Mesenchymal stem cell (in vitro differentiated cells and primary cell): ENCODE measurements around the gene CBX4.

Source experiments
- DNase-seq: peaks from one replicate; pipeline ENCODE4 v3.0.0-alpha.2; 2013
- H2AFZ ChIP-seq: one replicate; pipeline ENCODE4 v1.6.1; 2013; ENCODE audit warnings: low read depth, mild to moderate bottlenecking, control low read depth, inconsistent platforms, low read length, moderate library complexity
- H2AK5ac ChIP-seq: 2 replicates; pipeline ENCODE4 v1.6.1; 2013; ENCODE audit warnings: low read length, moderate library complexity, mild to moderate bottlenecking, inconsistent platforms; ENCODE audit not compliant: severe bottlenecking
- H2BK120ac ChIP-seq: one replicate; pipeline ENCODE4 v1.6.1; 2013; ENCODE audit warnings: low read depth, mild to moderate bottlenecking, inconsistent platforms, low read length, moderate library complexity
- H2BK12ac ChIP-seq, 2 experiments: one replicate each; pipeline ENCODE4 v1.6.1; 2013; ENCODE audit warnings: inconsistent platforms in 2 of 2, low read length in 2 of 2, mild to moderate bottlenecking in 2 of 2, moderate library complexity in 2 of 2, control low read depth in 1 of 2
- H2BK15ac ChIP-seq: one replicate; pipeline ENCODE4 v1.6.1; 2013; ENCODE audit warnings: mild to moderate bottlenecking, low read depth, inconsistent platforms; ENCODE audit not compliant: poor library complexity, severe bottlenecking
- H2BK5ac ChIP-seq: 2 replicates; pipeline ENCODE4 v1.6.1; 2013; ENCODE audit warnings: low read depth, mild to moderate bottlenecking, low read length, control low read depth, inconsistent platforms; ENCODE audit not compliant: poor library complexity, severe bottlenecking
- H3K14ac ChIP-seq, 2 experiments: one replicate each; pipeline ENCODE4 v1.6.1; 2013; ENCODE audit warnings: inconsistent platforms in 2 of 2, low read length in 2 of 2, control low read depth in 1 of 2, mild to moderate bottlenecking in 1 of 2, moderate library complexity in 1 of 2
- H3K18ac ChIP-seq, 2 experiments: one replicate each; pipeline ENCODE4 v1.6.1; 2013; ENCODE audit warnings: inconsistent platforms in 2 of 2, low read length in 2 of 2, control low read depth in 1 of 2, low read depth in 1 of 2, mild to moderate bottlenecking in 1 of 2
- H3K23ac ChIP-seq, 2 experiments: one replicate each; pipeline ENCODE4 v1.6.1; 2013; ENCODE audit warnings: inconsistent platforms in 2 of 2, low read length in 2 of 2, mild to moderate bottlenecking in 2 of 2, moderate library complexity in 2 of 2, control low read depth in 1 of 2
- H3K27ac ChIP-seq: 2 replicates; pipeline ENCODE4 v1.5.1; 2013; ENCODE audit warnings: mild to moderate bottlenecking, moderate library complexity, low read length, control low read depth, inconsistent platforms; ENCODE audit not compliant: poor library complexity, severe bottlenecking
- H3K27me3 ChIP-seq, 2 experiments: 2 replicates each; pipeline versions ENCODE4 v1.6.1 to v1.7.0; 2013; ENCODE audit warnings: low read length in 2 of 2, mild to moderate bottlenecking in 2 of 2, moderate library complexity in 2 of 2, control low read depth in 1 of 2, inconsistent platforms in 1 of 2; ENCODE audit not compliant: control insufficient read depth in 1 of 2, insufficient read depth in 1 of 2
- H3K36me3 ChIP-seq, 2 experiments: 2 replicates each; pipeline versions ENCODE4 v1.6.1 to v1.7.0; 2013; ENCODE audit warnings: low read length in 2 of 2, control low read depth in 1 of 2, inconsistent platforms in 1 of 2, low read depth in 1 of 2, mild to moderate bottlenecking in 1 of 2; ENCODE audit not compliant: insufficient read depth in 2 of 2, control insufficient read depth in 1 of 2
- H3K4ac ChIP-seq, 2 experiments: one replicate each; pipeline ENCODE4 v1.6.1; 2013; ENCODE audit warnings: inconsistent platforms in 2 of 2, low read length in 2 of 2, mild to moderate bottlenecking in 2 of 2, moderate library complexity in 2 of 2, control low read depth in 1 of 2, low read depth in 1 of 2
- H3K4me1 ChIP-seq: 2 replicates; pipeline ENCODE4 v1.6.1; 2013; ENCODE audit warnings: low read depth, low read length, control low read depth; ENCODE audit not compliant: control insufficient read depth, insufficient read depth
- H3K4me2 ChIP-seq: 2 replicates; pipeline ENCODE4 v1.6.1; 2013; ENCODE audit warnings: low read length, mild to moderate bottlenecking, inconsistent platforms; ENCODE audit not compliant: poor library complexity, severe bottlenecking
- H3K4me3 ChIP-seq, 2 experiments: 2 replicates each; pipeline versions ENCODE4 v1.5.1 to v1.7.0; 2013; ENCODE audit warnings: low read length in 2 of 2, mild to moderate bottlenecking in 2 of 2, control low read depth in 1 of 2, low read depth in 1 of 2; ENCODE audit not compliant: insufficient read depth in 1 of 2
- H3K79me1 ChIP-seq: replicated peaks from 2 replicates; pipeline ENCODE4 v1.6.1; 2013; ENCODE audit warnings: mild to moderate bottlenecking, control low read depth, low read length, inconsistent platforms; ENCODE audit not compliant: poor library complexity, severe bottlenecking
- H3K9ac ChIP-seq: 2 replicates; pipeline ENCODE4 v1.7.0; 2013; ENCODE audit warnings: mild to moderate bottlenecking, low read length, moderate library complexity
- H3K9me3 ChIP-seq: 2 replicates; pipeline ENCODE4 v1.7.0; 2013; ENCODE audit warnings: mild to moderate bottlenecking, low read length; ENCODE audit not compliant: control insufficient read depth
- H4K8ac ChIP-seq: one replicate; pipeline ENCODE4 v1.6.1; 2013; ENCODE audit warnings: inconsistent platforms, mild to moderate bottlenecking, low read length, moderate library complexity
- H4K91ac ChIP-seq: one replicate; pipeline ENCODE4 v1.6.1; 2013; ENCODE audit warnings: mild to moderate bottlenecking, low read length, inconsistent platforms
- WGBS: methylation state at CpG from one replicate; pipeline ENCODE4 v1.1.7; 2013; ENCODE audit warnings: mixed read lengths; 5-methylcytosine and 5-hydroxymethylcytosine counted together

The CBX4 gene

GRCh38 chr17:79802736-79803420 is 36.4 kb downstream of the CBX4 start:
- peaks cover 38% of the 10 kb centered on the region for H3K4me1 ChIP-seq
- H2BK15ac ChIP-seq = peak overlapping the region; percentile 45
- no peak overlapping the region for H3K23ac ChIP-seq
- H3K79me1 ChIP-seq = no peaks in the 10 kb centered on the region
- no peak overlapping the region for H3K4me3 ChIP-seq
- WGBS = 12% methylated on average over 53 of the region's 57 CpGs
- H2BK120ac ChIP-seq = no peak overlapping the region
- H2BK12ac ChIP-seq = no peak overlapping the region
- H4K91ac ChIP-seq = no peak overlapping the region
- no peak overlapping the region for H3K18ac ChIP-seq
- peaks cover 8% of the 10 kb centered on the region for H3K9me3 ChIP-seq
- H2AK5ac ChIP-seq = no peak overlapping the region
- peaks cover 99 to 100% of the 10 kb centered on the region in 2 experiments for H3K27me3 ChIP-seq
- DNase-seq = no peak
- H3K14ac ChIP-seq = no peak overlapping the region
- H2BK5ac ChIP-seq = no peak overlapping the region
- H3K9ac ChIP-seq = no peak overlapping the region
- H3K27ac ChIP-seq = no peak overlapping the region
- no peak overlapping the region for H3K4ac ChIP-seq
- no peak overlapping the region for H4K8ac ChIP-seq
- H3K4me2 ChIP-seq = no peak overlapping the region
- no peak overlapping the region for H2AFZ ChIP-seq
- no peaks in the 10 kb centered on the region for H3K36me3 ChIP-seq

- 31% methylated on average over 10 of the region's 11 CpGs for WGBS
- Histone ChIP-seq H2AK5ac (no peak overlapping the region), H2AFZ (no peak overlapping the region), H3K23ac (no peak overlapping the region), H3K27ac (no peak overlapping the region), H3K36me3 (no peaks in the 10 kb centered on the region), H3K4me3 (no peak overlapping the region), H3K9ac (no peak overlapping the region), H2BK5ac (no peak overlapping the region), H2BK12ac (no peak overlapping the region), H3K4ac (no peak overlapping the region), H2BK15ac (peak overlapping the region; percentile 45), H3K4me2 (no peak overlapping the region), H3K18ac (no peak overlapping the region), H3K4me1 (peaks cover 40% of the 10 kb centered on the region), H4K8ac (no peak overlapping the region), H4K91ac (no peak overlapping the region), H3K27me3 (peaks cover 92 to 95% of the 10 kb centered on the region in 2 experiments), H2BK120ac (no peak overlapping the region), H3K14ac (no peak overlapping the region), H3K9me3 (peaks cover 8% of the 10 kb centered on the region), H3K79me1 (no peaks in the 10 kb centered on the region)
- no peak for DNase-seq
Observed at GRCh38 chr17:79802039-79802735, 37.1 kb downstream of the CBX4 start.

GRCh38 chr17:79801156-79802038 is 37.8 kb downstream of the CBX4 start:
- H3K23ac ChIP-seq = no peak overlapping the region
- peaks cover 40% of the 10 kb centered on the region for H3K4me1 ChIP-seq
- H2BK15ac ChIP-seq = no peak overlapping the region
- DNase-seq = no peak
- no peak overlapping the region for H4K8ac ChIP-seq
- no peak overlapping the region for H3K4ac ChIP-seq
- H3K4me2 ChIP-seq = peak overlapping the region; percentile 54
- H2BK120ac ChIP-seq = no peak overlapping the region
- H3K18ac ChIP-seq = no peak overlapping the region
- H3K14ac ChIP-seq = no peak overlapping the region
- H3K27ac ChIP-seq = no peak overlapping the region
- no peaks in the 10 kb centered on the region for H3K79me1 ChIP-seq
- H2AFZ ChIP-seq = no peak overlapping the region
- H3K9ac ChIP-seq = no peak overlapping the region
- 8% methylated on average over 36 of the region's 52 CpGs for WGBS
- no peaks in the 10 kb centered on the region for H3K36me3 ChIP-seq
- no peak overlapping the region for H4K91ac ChIP-seq
- H3K9me3 ChIP-seq = peaks cover 8% of the 10 kb centered on the region
- H2BK5ac ChIP-seq = no peak overlapping the region
- H3K4me3 ChIP-seq = peak overlapping the region in 1 of 2 experiments; percentile 8
- peaks cover 84 to 88% of the 10 kb centered on the region in 2 experiments for H3K27me3 ChIP-seq
- no peak overlapping the region for H2BK12ac ChIP-seq
- no peak overlapping the region for H2AK5ac ChIP-seq
